CD4-positive, alpha-beta T cell treated with Interleukin-17A for 1 hour (primary cell): ENCODE data around the gene MMAB.
"Not testable (repeated sequence)": the region's sequence is repeated elsewhere in the genome, so short reads cannot be mapped to it uniquely, and the experiment has no call there.

Source experiments
- DNase-seq: peaks from one replicate; pipeline ENCODE4 v3.0.0-alpha.2; 2020

Gene MMAB

DNA sequence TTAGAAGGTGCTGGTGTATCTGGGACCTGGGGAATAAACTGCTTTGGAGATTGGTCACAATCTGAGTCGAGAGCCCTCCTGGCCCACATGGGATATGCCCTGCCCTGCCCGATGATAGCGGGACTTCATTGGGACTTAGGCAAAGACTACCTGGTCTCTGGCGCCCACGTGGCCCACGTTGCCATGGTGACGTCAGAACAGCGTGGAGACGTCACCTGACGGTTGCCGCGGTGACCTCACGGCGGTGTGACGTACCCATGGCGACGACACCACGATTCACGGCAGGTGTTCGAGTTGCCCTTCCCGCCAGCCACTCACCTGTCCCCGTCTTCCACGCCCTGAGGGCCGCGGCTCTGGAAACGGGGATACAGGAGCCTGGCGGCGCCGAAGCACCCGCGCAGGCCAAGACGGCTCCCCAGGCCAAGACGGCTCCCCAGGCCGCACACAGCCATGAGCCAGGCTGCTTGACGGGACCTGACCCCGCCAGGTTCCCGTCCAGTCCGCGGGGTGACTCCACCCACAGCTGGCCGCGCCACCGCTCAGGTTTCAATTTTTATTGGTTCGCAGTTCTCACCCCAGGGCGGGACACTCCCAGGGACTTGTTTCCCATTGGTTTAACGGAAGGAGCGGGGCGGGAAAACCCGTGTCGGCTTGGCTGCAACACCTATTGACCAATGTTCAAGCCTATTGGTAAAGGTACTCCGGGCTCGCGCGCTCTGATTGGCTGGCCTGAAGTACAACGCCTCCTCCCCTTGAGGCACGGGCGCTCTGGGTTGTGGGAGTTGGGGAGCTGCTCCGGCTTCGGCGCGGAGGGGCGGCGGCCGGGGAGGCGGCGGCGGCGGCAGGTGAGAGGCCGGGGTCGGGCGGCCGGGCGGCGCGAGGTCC, at the start of gene MMAB, which contains the start of gene MVK:
MMAB (minus strand) TSS at position 476 of the 885 bp plus-strand sequence; CDS start at position 452, 24 bp downstream.
MVK (plus strand) TSS at position 766 of the 885 bp plus-strand sequence. CDS start 1,029 bp downstream, outside the sequence.
- peak; percentile 100 for DNase-seq

DNA sequence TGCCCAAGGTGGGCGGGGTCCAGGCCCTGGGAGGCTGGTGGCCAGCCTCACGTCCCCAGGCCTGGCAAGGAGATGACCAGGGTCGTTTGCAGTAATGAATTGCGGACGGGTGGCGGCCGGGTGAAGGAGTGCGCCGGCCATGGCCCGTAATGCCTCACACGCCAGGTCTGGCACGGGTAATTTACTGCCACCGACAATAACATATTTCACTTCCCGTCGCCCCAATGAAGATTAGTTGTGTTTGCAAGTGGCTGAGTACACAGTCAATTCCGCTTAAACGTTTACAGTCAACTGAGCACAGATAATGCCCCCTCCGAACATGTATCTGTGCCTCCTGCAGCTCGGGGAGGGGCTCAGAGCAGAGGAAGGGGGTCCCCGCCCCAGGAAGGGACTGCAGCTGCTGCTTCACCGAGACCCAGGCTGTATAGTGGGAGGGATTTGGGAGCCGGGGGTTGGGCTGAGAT, 48.6 kb upstream of the MMAB start:
- no peak for DNase-seq

DNA sequence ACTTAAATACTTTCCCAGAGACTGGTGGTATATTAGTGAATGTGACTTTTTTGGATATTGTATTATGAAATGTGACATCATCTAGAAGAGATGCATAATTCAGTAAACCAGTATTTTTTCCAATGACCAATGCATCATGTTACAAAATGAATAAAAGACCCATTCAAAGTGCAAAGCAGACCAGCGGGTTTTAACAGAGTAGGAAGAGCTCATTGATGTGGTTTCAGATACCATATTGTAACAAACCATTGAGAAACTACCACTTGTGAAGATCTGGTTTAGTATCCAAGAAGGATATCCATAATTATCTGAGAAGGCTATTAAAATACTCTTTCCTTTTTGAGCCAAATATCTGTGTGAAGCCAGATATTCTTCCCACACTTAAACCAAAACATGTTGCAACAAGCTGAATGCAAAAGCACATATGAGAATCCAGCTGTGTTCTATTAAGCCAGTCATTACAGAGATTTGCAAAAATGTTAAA, 47.9 kb upstream of the MMAB start:
- no peak for DNase-seq

DNA sequence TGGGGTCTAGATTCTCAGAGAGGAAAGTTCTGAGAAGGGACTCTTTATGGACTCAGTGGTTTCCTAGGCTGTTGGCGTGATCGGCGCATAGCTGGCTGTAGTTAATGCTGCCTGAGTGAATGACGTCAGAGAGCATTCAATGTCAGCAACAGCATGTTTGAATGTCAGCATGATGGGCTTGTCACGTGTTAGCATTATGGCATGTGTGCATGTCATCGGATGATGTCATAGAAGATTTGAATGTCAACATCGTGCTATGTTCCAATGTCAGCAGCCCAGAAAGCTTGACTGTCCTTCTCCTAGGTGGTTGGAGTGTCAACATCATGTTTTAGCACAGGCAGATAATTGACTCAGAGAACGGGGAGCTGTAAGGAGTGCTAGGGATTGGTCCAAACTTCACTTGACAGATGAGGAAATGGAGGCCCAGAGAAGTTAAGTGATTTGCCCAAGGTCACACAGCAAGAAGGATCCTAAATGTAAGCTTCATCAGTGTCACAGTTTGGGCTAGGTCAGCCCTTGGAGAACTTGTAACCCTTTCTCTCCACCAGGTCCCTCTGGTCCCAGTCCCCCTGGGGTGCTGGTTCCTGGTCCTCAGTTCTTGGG, 45.8 kb upstream of the MMAB start:
- no peak for DNase-seq

DNA sequence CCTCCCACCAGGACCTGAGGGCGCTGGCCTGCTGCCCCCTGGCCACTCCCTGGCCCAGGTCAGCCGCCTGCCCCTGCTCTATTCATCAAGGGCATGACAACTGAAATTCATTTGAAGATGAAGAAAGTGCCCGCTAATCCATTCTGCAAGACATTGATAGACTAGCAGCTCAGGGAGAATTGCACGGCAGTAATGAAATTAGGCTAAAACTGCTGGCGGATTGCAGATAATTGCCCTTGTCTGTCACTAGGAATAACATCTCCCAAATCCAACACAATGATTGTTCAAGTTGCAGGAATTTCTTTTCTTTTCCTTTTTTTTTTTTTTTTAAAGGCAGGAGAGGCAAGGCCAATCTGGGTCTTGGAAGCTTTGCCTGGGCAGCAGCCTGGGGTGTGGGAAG, 44.8 kb upstream of the MMAB start:
- DNase-seq: no peak

DNA sequence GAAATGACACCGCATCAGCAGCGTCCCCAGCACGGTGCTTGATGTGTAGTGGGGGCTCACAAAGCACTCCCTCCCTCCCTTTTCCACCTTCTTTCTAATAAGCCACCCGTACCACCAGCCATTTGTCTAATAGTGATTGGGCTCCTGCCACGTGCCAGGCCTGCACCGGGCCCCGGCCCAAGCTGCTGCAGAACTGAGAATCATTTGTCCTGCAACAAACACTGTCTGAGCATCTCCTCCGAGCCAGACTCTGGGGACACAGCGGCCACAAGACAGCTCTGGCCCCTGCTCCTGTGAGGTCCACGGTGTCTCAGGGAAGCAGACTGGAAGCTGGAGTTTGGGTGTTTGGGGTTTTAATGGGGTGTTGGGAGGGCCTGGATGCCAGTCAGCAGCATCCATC, 44.2 kb upstream of the MMAB start:
- DNase-seq: no peak

DNA sequence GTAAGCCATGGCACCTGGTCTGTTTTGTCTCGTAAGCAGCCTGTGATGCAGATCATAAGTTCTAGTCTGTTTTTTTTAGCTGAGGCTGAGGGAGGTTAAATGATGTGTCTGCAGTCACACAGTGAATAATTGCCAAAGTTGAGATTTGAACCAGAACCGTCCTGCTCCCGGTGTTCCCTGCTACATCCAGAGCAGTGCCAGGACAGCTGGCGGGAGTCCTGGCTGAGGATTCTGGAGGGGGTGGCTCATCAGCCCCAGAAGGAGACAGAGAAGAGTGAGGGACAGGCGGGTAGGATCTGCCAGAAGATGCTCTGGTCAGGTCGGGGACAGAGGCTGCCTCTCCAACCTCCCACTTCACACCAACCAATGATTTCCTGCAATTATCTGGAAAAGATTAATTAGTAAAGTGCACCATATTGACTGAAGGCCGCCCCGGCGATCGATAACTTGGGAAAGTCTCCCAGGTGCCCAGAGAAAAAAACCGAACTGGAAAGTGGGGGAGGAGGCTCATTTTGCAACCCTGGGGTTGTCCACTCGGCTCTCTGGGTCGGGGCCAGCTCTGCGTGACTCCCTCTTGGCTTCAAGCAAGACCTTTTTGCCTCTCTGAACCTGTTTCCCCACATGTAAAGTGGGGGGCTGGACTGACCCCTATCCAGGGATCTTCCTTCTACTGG, 42.4 kb upstream of the MMAB start:
- DNase-seq: no peak

DNA sequence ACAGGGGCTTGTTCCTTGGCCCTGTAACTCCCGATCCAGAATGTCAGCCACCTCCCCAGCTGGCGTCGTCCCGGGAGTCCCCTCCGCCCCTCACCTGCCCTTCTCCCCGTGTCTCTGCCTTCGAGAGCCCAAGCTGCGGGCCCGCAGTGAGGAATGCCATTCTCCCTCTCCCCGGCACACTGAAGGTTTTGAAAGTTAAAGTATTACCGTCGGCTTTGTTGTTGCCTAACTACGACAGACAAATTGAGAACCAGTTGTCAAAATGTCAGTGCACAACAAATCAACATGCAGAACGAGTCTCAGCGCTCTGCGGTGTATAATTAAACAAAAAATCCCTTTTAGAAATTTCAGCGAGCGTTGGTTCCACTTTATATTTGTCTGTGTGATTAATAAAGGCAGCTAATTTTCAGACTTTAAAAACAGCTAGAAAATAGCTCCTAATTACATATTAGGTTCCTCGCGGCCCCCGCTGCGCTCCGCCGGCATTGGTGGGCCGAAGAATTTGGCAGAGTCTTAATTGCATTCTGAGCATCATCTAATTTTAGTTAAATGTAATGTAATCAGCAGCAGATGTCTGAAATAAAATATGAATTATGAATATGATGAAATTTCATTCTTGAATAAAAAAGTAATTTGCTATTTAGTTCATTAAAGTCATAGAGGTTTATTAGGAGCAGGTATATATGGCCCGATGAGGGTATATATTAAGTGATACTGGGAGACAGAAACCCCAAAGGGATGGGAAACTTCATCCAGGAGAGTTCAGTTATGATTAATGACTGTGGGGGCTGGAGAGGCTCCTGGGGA, 40.5 kb upstream of the MMAB start:
- DNase-seq: no peak

DNA sequence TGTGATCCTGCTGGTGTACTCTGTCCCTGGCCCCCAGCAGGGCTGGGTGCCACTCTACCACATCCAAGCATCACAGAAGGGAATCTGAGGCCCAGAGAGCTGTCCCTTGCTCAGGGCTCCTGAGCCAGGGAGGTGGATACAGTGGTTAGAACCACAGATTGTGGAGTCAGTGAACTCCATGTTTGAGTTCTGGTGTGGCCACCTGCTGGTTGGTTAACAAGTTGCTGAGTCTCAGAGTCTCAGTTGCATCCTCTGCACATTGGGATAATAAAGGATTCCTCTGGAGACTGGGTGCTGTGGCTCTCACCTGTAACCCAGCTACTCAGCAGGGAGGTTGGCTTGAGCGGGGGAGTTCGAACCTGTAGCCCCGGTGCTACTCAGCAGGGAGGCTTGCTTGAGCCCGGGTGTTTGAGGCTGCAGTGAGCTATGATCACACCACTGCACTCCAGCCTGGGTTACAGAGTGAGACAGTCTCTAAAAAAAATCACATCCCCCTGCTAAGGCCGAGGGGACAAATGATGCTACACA, 39.7 kb upstream of the MMAB start:
- no peak for DNase-seq

DNA sequence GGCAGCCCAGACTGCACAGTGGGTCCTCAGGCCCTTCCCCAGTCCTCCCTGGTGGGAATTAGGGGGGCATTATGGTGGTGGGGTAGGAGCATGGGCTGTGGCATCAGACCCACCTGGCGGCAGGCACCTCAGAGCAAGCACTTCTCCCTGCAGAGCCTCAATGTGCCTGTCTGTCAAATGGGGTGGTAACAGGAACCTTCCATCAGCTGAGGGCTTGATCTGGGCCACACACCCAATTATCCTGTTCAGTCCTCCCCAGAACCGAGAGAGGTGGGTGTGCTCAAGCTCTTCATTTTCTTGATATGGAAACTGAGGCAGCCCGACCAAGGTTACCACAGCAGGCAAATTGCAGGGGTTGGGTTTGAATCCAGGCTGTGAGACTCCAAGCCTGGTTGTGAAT, 38.7 kb upstream of the MMAB start:
- DNase-seq: no peak

DNA sequence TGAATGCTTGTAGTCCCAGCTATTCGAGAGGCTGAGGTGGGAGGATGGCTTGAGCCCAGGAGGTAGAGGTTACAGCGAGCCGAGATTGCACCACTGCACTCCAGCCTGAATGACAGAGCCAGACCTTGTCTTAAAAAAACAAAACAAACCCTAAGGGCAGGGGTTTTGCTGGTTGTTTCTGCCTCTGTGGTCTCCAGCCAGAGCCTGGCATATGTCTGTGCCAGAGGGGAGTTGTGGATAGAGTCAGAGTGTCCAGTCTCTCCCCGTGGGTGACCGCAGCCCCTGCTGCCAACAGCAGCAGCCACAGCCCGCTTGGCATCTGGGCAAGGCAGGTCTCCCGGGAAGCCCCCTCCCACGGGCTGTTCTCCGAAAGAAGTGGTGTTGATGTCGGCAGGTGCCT, 37.9 kb upstream of the MMAB start:
- DNase-seq: no peak

DNA sequence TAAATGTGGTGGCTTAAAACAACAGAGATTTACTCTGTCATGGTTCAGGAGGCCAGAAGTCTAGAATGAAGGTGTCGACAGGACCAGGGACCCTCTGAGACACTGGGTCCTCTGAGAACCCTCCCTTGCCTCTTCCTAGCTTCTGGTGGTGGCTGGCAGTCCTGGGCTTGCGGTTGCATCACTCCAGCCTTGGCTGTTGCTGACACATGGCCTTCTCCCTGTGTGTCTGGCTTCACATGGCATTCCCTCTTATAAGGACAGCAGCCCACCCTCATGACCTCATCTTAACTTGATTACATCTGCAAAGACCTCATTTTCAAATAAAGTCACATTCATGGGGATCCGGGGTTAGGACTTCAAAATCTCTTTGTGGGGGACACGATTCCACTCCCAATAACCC, 37.2 kb upstream of the MMAB start:
- no peak for DNase-seq

DNA sequence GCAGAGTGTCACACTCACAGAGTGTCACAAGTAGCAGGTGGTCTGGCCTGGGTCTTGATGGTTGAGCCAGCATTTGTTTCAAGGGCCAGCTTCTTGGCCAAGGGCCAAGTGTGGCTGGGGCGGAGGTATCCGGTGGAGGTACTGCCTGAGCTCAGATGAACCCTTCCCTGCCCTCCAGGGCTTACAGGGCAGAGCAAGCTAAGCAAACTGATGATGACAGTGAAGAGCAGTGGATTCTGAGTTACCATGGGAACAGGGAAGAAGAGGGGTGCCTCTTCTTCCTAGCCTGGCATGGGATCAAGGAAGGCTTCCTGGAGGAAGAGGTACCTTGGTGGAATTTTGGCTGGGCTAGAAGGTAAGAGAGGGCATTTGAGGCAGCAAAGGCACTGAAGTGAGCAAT, 36.0 kb upstream of the MMAB start:
- no peak for DNase-seq

DNA sequence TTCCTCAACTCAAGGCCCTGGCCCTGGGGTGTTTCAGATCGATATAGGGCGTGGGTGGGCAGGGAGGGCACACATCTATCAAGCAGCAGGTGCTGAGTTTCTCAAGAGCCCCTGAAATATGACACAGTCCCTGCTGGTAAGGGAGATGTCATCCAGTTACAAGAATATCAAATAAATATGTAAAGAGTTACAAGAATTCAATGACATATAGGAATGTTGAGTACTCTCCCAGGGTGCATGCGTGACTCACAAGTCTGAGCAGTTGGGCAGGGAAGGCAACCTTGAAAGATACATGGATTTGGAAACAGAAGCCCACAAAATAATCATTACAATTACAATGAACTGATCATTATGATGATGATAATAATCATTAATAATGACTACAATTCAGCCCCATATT, 35.5 kb upstream of the MMAB start:
- DNase-seq: no peak

DNA sequence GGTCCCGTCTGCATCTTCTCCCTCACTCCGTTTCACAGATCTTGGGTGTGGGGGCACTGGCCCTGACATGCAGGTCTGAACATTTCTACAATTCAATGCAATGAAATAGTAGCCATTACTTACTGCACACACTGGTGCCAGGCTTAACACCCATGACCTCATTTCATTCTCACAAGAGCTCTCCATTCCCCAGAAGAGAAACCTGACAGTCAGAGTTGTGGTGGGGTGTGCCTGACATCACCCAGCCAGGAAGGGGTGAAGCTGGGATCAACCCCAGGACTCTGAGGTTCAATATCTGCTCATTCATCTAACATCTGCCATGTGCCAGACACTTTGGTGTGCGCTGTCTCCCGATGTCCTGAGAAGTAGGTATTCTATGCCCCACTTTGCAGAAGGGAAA, 35.0 kb upstream of the MMAB start:
- no peak for DNase-seq

DNA sequence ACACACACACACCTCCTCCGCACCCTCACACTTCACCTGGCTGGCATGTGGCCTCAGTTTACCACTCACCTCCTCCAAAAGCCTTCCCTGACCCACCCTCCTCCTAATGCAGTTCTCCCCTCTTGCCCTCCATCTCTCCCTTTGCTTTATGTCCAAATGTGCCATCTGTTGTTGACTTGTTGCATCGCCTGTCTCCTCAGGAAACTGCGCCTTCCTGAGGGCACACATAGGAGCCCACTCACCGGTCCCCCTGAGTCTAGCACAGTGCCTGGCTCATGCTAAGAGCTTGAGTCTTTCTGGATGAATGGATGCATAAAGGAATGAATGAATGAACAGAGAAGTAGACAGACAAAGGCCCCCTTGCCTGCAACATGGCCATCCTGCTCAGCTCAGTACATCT, 34.3 kb upstream of the MMAB start:
- DNase-seq: no peak

DNA sequence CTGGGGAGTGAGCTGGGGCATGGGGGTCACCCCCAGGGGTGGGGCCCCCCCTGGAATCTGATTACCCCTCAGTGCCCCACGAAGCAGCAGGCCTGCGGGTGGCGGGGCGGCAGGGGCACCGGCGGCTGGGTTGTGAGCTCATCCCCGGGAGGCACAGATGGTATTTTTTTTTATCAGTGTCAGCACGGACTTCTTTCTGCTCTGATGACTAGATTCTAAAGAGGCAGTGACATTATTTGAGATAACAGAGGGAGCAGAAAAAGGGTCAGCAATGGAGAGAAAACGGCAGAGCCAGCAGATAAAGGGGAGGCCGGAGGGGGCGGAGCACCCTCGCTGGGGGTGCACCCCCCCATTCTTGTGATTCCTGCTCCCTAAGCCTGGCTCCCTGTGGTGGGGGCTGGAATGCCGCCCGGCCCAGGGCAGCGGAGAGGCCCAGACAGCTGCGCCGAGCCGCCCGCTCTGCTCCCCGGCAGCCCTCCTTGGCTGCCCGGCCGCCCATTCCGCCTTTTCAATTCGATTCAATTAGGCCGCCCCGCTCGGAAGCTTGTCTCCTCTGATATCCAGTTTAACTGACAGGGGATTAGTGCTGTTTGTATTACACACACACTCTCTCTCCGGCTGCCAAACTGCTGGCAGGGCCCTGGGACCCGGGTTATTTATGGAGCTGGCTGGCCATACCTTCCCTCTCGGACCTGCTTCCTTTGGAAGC, 33.2 kb upstream of the MMAB start:
- DNase-seq: no peak

DNA sequence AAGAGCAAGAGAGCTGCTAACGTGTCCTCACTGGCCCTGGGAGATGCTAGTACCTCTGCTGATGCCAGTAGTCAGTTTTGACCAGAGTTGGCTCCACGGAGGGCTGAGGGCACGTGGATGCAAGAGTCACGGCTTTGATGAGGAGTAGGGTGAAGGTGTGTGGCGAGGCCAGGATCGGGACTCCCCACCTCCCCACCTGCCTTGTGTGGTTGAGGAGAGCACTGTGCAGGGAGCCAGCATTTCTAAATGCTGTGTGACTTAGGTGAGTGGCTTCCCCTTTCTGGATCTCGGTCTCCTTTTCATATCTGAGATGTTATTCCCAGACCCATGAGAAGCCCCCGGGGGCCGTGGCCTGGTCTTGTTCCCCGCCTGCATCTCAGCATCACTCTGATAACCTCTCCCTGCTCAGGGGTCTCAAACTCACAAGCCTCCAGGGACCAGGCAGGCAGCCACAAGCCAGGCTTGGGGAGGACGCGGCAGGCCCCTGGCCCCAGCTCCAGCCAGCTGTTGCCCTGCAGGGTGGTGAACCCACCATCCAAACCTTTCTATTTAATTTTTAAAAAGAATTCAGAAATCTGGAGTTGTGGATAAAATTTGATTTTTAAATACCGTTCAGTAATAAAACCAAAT, 32.4 kb upstream of the MMAB start:
- no peak for DNase-seq

DNA sequence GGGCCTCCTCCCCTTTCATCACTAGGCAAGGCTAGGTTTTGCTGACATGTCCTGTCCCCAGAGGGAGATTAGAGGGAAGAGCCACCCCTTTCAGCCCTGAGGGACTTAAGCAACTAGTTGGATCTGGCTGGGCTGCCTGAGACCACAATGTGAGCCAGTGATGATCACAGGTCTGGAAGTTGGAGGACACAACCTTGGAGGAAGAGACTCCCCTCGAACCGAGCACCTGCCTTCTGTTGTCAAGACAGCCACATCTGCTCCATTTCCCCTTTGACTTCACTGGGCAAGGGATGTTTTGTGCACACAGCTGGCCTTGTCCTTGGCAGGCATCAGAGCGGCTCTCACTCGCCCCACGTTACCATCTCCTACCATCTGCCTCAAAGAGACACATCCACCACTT, 31.7 kb upstream of the MMAB start:
- DNase-seq: no peak

DNA sequence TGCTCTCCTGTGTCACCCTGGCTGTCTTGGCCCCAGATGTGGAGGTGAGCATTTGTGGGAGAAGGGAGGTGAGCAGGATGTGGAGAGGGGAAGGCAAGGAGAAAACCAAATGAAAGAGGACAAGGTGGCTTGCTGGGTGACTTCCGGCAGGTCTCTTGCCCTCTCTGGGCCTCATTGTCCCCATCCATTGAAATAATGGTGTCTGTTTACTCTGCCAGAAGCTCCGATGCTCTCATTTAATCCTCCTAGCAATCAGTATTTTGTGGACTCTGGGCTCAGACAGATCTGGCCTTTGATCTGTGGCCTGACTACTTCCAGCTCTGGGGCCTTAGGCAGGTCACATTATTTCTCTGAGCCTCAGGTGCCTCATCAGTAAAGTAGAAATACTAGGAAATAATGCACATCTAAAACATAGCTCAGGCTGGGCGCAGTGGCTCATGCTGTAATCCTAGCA, 30.9 kb upstream of the MMAB start:
- DNase-seq: no peak

DNA sequence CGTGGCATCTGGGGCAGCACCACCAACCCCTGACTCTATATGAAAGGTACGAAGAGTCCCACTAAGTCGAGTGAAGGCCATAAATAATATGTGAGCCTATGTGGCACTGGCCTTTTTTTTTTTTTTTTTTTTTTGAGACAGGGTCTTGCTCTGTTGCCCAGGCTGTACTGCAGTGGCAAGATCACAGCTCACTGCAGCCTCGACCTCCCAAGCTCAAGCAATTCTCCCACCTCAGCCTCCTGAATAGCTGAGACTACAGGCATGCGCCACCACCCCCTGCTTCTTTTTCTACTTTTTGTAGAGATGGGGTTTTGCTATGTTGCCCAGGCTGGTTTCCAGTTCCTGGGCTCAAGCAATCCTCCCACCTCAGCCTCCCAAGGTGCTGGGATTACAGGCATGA, 28.8 kb upstream of the MMAB start:
- DNase-seq: not testable (repeated sequence)
